ENCODE results near the gene EYS. TPM values are rescaled to one million over a fixed set of nuclear protein-coding genes. Genes with fewer than 3 reads are reported as not detected.

Gene EYS
- total and polyA plus RNA-seq, 2 of the 13 experiments (the other 11 are each of a cell fraction or from before 2014, with no cell fraction given), result 0.04 to 0.07 TPM

- Histone ChIP-seq H3K36me3 (replicated peaks in 1 of 2; ENCODE audit: control insufficient read depth in 1 of 2, insufficient read depth in 2 of 2, low read length in 2 of 2) (no peaks in the 10 kb centered on the region), H2AFZ (ENCODE audit: low read length) (no peak overlapping the region), H3K9me3 (ENCODE audit: low read length) (no peaks in the 10 kb centered on the region), H3K4me3 (replicated peaks in 1 of 3; ENCODE audit: insufficient read depth in 1 of 3, low read depth in 2 of 3, low read length in 3 of 3) (no peak overlapping the region), H3K27ac (ENCODE audit: extremely low read length, insufficient read depth, low read length) (no peak overlapping the region), H3K9ac (ENCODE audit: insufficient read depth, low read depth, low read length) (no peak overlapping the region), H3K79me2 (ENCODE audit: insufficient read depth, low read length) (no peaks in the 10 kb centered on the region), H3K4me2 (ENCODE audit: low read depth, low read length) (no peak overlapping the region), H3K4me1 (ENCODE audit: insufficient read depth, low read length) (no peaks in the 10 kb centered on the region), H3K27me3 (ENCODE audit: control insufficient read depth in 1 of 2, insufficient read depth in 2 of 2, low read length in 2 of 2) (no peaks in the 10 kb centered on the region), H4K20me1 (ENCODE audit: insufficient read depth, low read length) (no peaks in the 10 kb centered on the region)
- 3% methylated on average over 1 of the region's 1 CpG for WGBS (ENCODE audit: low lambda C conversion rate)
- in situ Hi-C loops (cut with HindIII; ENCODE audit: extremely low pct_ligation_motif_present, low pct_unique_long_range_greater_than_20kb), result no loop called here
- POLR2A ChIA-PET, result no interaction called here
- FAIRE-seq, result no peak
- TF ChIP-seq ZNF780A (CRISPR knock-in tag; IDR thresholded peaks at IDR 0.05) (no peak), RARG (CRISPR knock-in tag; IDR thresholded peaks at IDR 0.05; ENCODE audit: low read depth) (no peak), AHR (CRISPR knock-in tag; IDR thresholded peaks at IDR 0.05) (no peak), ZNF430 (CRISPR knock-in tag; IDR thresholded peaks at IDR 0.05) (no peak), HDAC6 (IDR thresholded peaks at IDR 0.05; ENCODE audit: low read depth, low read length) (no peak), YEATS4 (CRISPR knock-in tag; IDR thresholded peaks at IDR 0.05; ENCODE audit: borderline replicate concordance) (no peak), SKIL (CRISPR knock-in tag; IDR thresholded peaks at IDR 0.05; ENCODE audit: borderline replicate concordance) (no peak), ZC3H4 (CRISPR knock-in tag; IDR thresholded peaks at IDR 0.05; ENCODE audit: borderline replicate concordance) (no peak), BORCS8-MEF2B (CRISPR knock-in tag; IDR thresholded peaks at IDR 0.05) (no peak), U2AF2 (IDR thresholded peaks at IDR 0.05; ENCODE audit: low read depth, low read length) (no peak)
- TF ChIP-seq, protein P1, sequence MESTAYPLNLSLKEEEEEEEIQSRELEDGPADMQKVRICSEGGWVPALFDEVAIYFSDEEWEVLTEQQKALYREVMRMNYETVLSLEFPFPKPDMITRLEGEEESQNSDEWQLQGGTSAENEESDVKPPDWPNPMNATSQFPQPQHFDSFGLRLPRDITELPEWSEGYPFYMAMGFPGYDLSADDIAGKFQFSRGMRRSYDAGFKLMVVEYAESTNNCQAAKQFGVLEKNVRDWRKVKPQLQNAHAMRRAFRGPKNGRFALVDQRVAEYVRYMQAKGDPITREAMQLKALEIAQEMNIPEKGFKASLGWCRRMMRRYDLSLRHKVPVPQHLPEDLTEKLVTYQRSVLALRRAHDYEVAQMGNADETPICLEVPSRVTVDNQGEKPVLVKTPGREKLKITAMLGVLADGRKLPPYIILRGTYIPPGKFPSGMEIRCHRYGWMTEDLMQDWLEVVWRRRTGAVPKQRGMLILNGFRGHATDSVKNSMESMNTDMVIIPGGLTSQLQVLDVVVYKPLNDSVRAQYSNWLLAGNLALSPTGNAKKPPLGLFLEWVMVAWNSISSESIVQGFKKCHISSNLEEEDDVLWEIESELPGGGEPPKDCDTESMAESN (CRISPR knock-in tag; conservative IDR thresholded peaks at IDR 0.05), result no peak
- BruUV-seq (replicated peaks), result no TSS peak
- intact Hi-C loops (cut with micrococcal nuclease; ENCODE audit: unreplicated experiment), result no loop called here
- DNase-seq (ENCODE audit: low spot score), result no peak
- CTCF ChIA-PET (ENCODE audit: low intra/inter-chr PET ratio, low total read pairs), result no interaction called here
- ATAC-seq, result no peak
Observed at GRCh38 chr6:64428186-64428585, 1278.8 kb downstream of the EYS start.

Measured in HepG2 (cell line).